HG02884 (cell line): ENCODE results near the gene SMOC1.

Source experiments
- ATAC-seq: cut with Tn5 transposase; IDR thresholded peaks from one replicate; pipeline ENCODE4 v1.9.1; 2021; ENCODE audit warnings: mild to moderate bottlenecking, moderate library complexity; ENCODE audit not compliant: unreplicated experiment

The SMOC1 gene

GRCh38 chr14:70078329-70078728 lies 199.1 kb downstream of the SMOC1 start:
- ATAC-seq: no peak

- ATAC-seq: no peak
Measured at GRCh38 chr14:70080076-70080475, 200.9 kb downstream of the SMOC1 start.
